GM12892 (cell line): ENCODE measurements around the gene GTF3C2.
"Not testable (repeated sequence)": the region's sequence is repeated elsewhere in the genome, so short reads cannot be mapped to it uniquely, and the experiment has no call there.

Experiments
- DNase-seq: peaks from one replicate; pipeline ENCODE4 v3.0.0; 2011; ENCODE audit not compliant: insufficient read length
- FAIRE-seq: peaks from 2 replicates; lab custom pipeline; 2011; peaks lifted over from hg19 to GRCh38; lab: Jason Lieb, UNC
- POLR2A ChIP-seq: IDR thresholded peaks from 2 replicates; pipeline ENCODE4 v1.6.1; 2011; ENCODE audit warnings: low read depth, low read length, control low read depth
- POLR2AphosphoS5 ChIP-seq: IDR thresholded peaks from 2 replicates; pipeline ENCODE4 v1.6.1; 2011; ENCODE audit warnings: low read depth, low read length, control low read depth
- TAF1 ChIP-seq: IDR thresholded peaks from 2 replicates; pipeline ENCODE4 v1.6.1; 2011; ENCODE audit warnings: low read depth, mild to moderate bottlenecking, control low read depth, low read length, borderline replicate concordance

GTF3C2 gene

GRCh38 chr2:27350106-27350693 is 6.4 kb downstream of the GTF3C2 start:
- DNase-seq = no peak
- no peak for TF ChIP-seq POLR2AphosphoS5
- no peak for TF ChIP-seq TAF1
- no peak for TF ChIP-seq POLR2A
- no peak for FAIRE-seq

- FAIRE-seq = no peak
- DNase-seq = no peak
- TF ChIP-seq TAF1 (no peak), POLR2AphosphoS5 (no peak), POLR2A (no peak)
Measured at GRCh38 chr2:27347641-27348040, 8.9 kb downstream of the GTF3C2 start.

- DNase-seq = no peak
- TF ChIP-seq POLR2AphosphoS5 = no peak
- TF ChIP-seq POLR2A = no peak
- TF ChIP-seq TAF1 = no peak
- FAIRE-seq = no peak
Measured at GRCh38 chr2:27336173-27336572, 20.4 kb downstream of the GTF3C2 start.

GRCh38 chr2:27335311-27335710 is 21.3 kb downstream of the GTF3C2 start:
- FAIRE-seq = no peak

GRCh38 chr2:27324720-27325119 is 31.8 kb downstream of the GTF3C2 start:
- FAIRE-seq = no peak
- no peak for TF ChIP-seq POLR2A
- no peak for TF ChIP-seq TAF1
- TF ChIP-seq POLR2AphosphoS5 = no peak
- no peak for DNase-seq

More at GRCh38 chr2:27335311-27335710, 21.3 kb downstream of the GTF3C2 start:
- no peak for DNase-seq
- TF ChIP-seq POLR2AphosphoS5 (no peak), TAF1 (no peak), POLR2A (no peak)

- DNase-seq = no peak
- TF ChIP-seq POLR2AphosphoS5 = no peak
- TF ChIP-seq POLR2A = no peak
- no peak for TF ChIP-seq TAF1
- FAIRE-seq = no peak
Measured at GRCh38 chr2:27323596-27324285, 32.8 kb downstream of the GTF3C2 start.

- TF ChIP-seq POLR2AphosphoS5 = peak; percentile 97
- peak; percentile 96 for TF ChIP-seq POLR2A
- TF ChIP-seq TAF1 = peak; percentile 74; the same call in 1 of the 2 replicates
- FAIRE-seq (peak; percentile 90), DNase-seq (peak; percentile 96)
Measured at GRCh38 chr2:27322766-27323595, 33.6 kb downstream of the GTF3C2 start, which contains the start of gene MPV17. Gene MPV17, minus strand, starts transcription at chr2:27323097. Its CDS starts 580 bp downstream, at chr2:27322517.

- FAIRE-seq (no peak), DNase-seq (no peak)
- TF ChIP-seq POLR2AphosphoS5 = no peak
- no peak for TF ChIP-seq POLR2A
- 0 out of 2 replicates have a peak, but pooled peaks have one; percentile 7 for TF ChIP-seq TAF1
Measured at GRCh38 chr2:27322301-27322765, 34.2 kb downstream of the GTF3C2 start.

GRCh38 chr2:27320958-27321543 is 35.5 kb downstream of the GTF3C2 start:
- TF ChIP-seq POLR2AphosphoS5 = no peak
- TF ChIP-seq POLR2A = no peak
- no peak for TF ChIP-seq TAF1
- DNase-seq = no peak
- FAIRE-seq = no peak

- not testable (repeated sequence) for FAIRE-seq, DNase-seq
Measured at GRCh38 chr2:27319839-27320238, 36.7 kb downstream of the GTF3C2 start.

- DNase-seq = no peak
- no peak for FAIRE-seq
- TF ChIP-seq POLR2AphosphoS5 = no peak
- TF ChIP-seq POLR2A = no peak
- no peak for TF ChIP-seq TAF1
Measured at GRCh38 chr2:27316655-27317412, 39.7 kb downstream of the GTF3C2 start.

- no peak for DNase-seq
- no peak for FAIRE-seq
- TF ChIP-seq POLR2A = no peak
- no peak for TF ChIP-seq TAF1
- TF ChIP-seq POLR2AphosphoS5 = no peak
Measured at GRCh38 chr2:27315122-27315521, 41.4 kb downstream of the GTF3C2 start.
